GM12875 (cell line): ENCODE data around the gene CCN5.
"Not testable (repeated sequence)": the region's sequence is repeated elsewhere in the genome, so short reads cannot be mapped to it uniquely, and the experiment has no call there.

Experiments used
- H3K4me3 ChIP-seq: one replicate; pipeline ENCODE4 v1.5.1; 2011; ENCODE audit warnings: low read depth, low read length, control low read depth
- TF ChIP-seq, protein P1 (sequence below): IDR thresholded peaks from 2 replicates; pipeline ENCODE4 v1.5.1; 2011; ENCODE audit warnings: low read depth, mild to moderate bottlenecking, control low read depth, inconsistent platforms, low read length, moderate library complexity, borderline replicate concordance; ENCODE audit not compliant: insufficient read depth

Gene CCN5

DNA sequence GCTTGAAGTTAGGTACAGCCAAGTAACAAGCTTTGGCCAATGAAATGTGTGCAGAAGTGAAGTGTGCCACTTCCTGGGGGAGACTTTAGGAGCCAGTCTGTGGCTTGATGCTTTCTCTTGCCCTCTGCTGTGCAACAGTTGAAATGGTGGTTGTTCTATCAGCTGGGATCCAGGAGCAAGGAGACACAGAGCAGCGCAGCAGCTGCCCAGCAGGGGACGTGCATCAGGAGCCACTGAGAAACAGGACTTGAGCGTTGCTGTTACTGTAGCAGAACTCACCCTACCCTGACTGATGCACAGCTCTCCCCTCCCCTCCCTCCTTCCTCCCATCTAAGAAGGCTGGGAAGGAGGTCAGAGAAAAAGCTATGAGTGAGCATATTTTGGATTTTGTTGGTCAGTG lies 18.9 kb upstream of the CCN5 start:
- TF ChIP-seq, protein P1, sequence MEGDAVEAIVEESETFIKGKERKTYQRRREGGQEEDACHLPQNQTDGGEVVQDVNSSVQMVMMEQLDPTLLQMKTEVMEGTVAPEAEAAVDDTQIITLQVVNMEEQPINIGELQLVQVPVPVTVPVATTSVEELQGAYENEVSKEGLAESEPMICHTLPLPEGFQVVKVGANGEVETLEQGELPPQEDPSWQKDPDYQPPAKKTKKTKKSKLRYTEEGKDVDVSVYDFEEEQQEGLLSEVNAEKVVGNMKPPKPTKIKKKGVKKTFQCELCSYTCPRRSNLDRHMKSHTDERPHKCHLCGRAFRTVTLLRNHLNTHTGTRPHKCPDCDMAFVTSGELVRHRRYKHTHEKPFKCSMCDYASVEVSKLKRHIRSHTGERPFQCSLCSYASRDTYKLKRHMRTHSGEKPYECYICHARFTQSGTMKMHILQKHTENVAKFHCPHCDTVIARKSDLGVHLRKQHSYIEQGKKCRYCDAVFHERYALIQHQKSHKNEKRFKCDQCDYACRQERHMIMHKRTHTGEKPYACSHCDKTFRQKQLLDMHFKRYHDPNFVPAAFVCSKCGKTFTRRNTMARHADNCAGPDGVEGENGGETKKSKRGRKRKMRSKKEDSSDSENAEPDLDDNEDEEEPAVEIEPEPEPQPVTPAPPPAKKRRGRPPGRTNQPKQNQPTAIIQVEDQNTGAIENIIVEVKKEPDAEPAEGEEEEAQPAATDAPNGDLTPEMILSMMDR: no peak

DNA sequence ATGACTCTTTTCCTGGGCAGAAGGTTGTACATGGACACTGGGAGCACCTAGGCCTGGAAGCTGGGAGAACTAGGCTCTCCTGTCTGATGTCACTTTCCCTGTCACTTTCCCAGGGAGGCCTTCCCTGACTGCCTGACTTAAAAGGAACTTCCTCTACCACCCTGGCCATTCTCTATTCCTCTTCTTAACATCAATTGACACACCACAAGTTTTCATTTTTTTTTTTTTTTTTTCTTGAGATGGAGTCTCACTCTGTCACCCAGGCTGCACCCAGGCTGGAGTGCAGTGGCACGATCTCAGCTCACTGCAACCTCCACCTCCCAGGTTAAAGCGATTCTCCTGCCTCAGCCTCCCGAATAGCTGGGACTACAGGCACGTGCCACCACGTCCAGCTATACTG lies 18.1 kb upstream of the CCN5 start:
- not testable (repeated sequence) for H3K4me3 ChIP-seq

More for the DNA sequence above, 18.9 kb upstream of the CCN5 start:
- no peak overlapping the region for H3K4me3 ChIP-seq

DNA sequence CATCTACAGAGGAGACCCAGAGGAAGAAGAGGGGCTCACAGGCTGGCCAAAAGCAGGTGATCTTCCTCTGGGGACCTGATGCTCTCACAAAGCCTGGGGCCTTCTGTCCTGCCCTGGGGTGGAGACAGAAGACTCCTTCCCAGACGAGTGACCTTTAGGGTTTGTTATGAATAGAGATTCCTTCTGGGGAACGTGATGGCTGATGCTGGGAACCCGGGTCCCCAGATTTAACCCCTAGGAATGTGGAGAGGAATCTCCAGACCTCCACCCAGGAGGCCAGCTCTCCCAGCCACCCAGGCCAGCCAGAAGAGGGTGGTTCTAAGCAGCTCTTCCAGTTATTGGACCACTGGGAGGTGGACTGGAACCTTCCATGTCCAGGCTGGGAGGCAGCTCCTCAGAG lies 16.8 kb upstream of the CCN5 start:
- no peak overlapping the region for H3K4me3 ChIP-seq
- TF ChIP-seq, protein P1: no peak

DNA sequence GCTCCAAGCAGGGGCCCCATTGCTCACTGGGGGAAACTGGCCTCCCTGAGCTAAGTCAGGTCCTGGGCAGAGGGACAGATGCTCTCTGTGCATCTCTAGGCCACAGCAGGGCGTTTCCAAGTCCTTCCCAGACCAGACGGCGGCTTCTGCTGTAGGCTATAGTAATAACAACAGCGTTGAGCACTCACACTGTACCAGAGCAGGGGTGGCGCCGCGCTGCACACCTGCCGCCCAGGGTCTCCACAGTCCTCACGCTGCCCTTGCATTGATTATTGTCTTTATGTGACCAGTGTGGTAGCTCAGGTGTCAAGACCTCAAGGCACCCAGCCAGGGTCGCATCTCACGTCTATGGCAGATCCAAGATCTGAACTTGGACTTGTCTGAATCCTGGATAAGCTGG lies 14.9 kb upstream of the CCN5 start:
- TF ChIP-seq, protein P1: no peak
- H3K4me3 ChIP-seq: no peak overlapping the region

DNA sequence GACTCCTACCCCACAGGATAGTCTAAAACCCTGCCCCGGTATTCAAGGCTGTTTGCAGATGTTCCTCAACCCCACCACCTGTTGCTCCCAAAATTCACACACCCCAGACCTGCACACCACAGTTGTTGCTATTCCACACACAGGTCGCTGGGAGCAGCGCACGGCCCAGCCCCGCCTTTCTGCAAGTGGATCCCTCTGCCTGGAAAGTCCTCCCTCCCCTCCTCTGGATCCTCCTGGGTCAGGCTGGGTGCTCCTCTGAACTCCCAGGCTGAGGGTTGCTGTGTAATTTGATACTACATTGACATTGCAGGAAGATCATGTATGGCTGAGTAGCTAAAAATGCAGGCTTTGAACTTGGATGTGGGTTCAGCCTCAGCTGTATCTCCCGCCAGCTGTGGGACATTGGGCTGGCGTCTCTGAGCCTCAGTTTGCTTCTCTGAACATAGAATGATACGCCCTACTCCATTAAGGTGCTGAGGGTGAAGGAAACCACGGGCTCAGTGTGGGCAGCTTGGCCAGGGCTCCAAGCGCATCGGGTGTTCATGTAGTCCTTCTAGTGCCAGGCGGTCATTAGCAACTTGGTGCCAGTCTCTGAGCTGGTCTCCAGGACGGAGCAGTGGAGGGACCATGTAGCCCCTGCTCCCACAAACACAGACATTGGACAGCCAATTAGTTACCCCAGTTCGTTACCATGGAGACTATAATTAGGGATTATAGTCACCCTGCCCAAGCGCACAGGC lies 13.9 kb upstream of the CCN5 start:
- H3K4me3 ChIP-seq: no peak overlapping the region
- TF ChIP-seq, protein P1: no peak

DNA sequence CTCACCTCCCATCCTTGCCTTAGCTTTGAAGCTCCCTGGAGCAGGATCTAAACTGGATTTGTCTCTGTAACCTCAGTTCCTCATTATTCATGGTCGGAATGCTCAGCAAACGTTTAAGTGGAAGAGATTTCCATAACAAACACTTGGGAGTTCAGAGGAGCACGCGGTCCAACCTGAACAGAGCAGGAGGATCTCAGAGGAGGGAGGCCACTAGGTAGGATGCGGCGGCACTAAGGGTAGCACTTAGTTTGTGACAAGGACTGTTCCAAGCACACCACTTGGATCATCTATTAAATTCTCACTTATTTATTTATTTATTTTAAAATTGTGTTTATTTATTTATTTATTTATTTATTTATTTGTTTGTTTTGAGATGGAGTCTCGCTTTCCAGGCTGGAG lies 13.3 kb upstream of the CCN5 start:
- TF ChIP-seq, protein P1: no peak
- no peak overlapping the region for H3K4me3 ChIP-seq

DNA sequence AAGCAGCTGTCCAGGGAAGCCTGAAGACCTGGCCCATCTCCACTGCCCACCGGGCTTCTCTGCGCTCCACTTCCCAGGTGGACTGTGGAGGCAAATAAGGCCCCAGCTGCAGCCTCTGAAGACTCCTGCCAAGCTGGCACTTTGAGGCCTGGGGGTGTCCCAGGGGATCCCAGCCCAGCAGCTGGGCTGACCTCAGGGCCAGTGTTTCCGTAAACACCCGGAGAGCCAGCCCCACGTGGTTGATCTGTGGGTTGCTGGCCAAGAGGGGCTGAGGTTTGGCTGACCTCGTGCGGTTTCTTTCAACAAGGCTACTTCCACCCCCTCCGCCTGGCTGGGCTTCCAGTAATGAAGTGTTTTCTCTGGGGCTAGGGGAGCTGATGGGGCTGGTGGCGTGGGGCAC lies 12.4 kb upstream of the CCN5 start:
- no peak overlapping the region for H3K4me3 ChIP-seq
- TF ChIP-seq, protein P1: no peak
